ENCODE data around the gene CFAP298.

DNA sequence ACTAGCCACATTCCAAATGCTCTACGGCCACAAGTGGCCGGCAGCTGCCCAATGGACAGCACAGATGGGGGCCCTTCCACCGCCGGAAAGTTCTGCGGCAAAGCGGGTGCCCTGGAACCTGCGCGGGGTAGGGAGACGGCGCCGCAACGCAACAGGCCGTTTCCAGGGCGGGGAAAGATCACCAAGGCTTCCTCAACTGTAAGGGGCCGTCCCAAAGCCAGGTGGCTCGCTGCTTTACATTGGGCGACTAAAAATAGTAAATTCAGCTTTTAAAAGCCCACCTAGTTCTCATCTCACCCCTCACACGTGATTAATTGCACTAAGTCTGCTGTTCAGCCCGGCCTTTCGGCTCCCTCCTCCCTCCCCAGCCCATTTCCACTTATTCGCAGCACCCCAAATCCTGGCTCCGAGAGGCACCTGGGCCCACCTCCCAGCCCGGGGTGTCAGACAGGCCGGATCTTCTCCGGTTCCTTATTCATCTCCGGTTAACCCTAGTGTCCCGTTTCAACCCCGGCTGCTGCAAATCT lies 643 bp downstream of the CFAP298 start:
- TF ChIP-seq, protein P1, sequence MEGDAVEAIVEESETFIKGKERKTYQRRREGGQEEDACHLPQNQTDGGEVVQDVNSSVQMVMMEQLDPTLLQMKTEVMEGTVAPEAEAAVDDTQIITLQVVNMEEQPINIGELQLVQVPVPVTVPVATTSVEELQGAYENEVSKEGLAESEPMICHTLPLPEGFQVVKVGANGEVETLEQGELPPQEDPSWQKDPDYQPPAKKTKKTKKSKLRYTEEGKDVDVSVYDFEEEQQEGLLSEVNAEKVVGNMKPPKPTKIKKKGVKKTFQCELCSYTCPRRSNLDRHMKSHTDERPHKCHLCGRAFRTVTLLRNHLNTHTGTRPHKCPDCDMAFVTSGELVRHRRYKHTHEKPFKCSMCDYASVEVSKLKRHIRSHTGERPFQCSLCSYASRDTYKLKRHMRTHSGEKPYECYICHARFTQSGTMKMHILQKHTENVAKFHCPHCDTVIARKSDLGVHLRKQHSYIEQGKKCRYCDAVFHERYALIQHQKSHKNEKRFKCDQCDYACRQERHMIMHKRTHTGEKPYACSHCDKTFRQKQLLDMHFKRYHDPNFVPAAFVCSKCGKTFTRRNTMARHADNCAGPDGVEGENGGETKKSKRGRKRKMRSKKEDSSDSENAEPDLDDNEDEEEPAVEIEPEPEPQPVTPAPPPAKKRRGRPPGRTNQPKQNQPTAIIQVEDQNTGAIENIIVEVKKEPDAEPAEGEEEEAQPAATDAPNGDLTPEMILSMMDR (IDR thresholded peaks at IDR 0.05 in 8 of 11, conservative IDR thresholded peaks at IDR 0.05 in 3 of 11), result no peak
- peak in 1 of 3 donors; percentile 19 for TF ChIP-seq POLR2AphosphoS5 (IDR thresholded peaks at IDR 0.05)

Measured in spleen (tissue), 7 donors.